HG03097 (cell line): ENCODE data around the gene C3orf20.

Experiments
- ATAC-seq: cut with Tn5 transposase; IDR thresholded peaks from one replicate; pipeline ENCODE4 v1.9.1; 2021; ENCODE audit not compliant: unreplicated experiment, low FRiP score

The C3orf20 gene

DNA sequence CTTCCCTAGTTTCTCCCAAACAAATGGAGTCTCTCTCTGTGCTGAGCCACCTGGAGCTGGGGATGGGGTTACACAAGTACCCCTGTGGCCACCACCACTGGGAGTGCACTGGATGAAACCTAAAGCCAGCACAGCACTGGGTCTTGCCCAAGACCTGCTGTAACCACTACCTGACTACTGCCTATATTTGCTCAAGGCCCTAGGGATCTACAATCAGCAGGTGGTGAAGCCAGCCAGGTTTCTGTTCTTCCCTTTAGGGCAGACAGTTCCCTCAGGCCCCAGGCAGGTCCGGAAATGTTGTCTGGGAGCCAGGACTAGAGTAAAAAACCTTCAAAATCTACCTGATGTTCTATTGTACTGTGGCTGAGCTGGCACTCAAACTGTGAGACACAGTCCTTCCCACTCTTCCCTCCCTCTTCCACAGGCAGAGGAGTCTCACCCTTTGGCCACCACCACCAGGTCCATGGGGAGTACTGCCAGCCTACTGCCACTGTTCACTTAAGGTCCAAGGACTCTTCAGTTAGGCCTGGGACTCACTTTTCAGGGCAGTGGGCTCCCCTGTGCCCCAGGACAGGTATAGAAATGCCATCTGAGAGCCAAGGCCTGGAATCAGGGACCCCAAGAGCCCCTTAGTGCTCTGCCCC lies 23.8 kb downstream of the C3orf20 start:
- no peak for ATAC-seq

DNA sequence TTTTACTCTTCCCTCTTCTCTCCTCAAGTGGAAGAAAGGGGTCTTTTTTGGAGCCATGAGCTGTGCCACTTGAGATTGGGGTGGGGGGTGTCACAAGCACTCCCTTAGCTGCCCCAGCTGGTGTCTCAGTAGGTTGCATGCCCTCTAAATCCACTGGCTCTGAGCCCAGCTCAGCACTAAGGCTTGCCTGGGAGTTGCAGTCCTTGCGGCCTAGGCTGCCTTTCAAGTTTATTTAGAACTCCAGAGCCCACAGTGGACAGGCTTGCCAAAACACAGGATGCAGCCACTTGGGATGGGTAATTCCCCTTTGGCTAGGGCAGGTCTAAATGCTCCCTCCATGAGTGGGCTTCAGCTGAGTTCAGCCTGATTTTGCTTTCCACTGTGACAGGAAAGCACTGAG lies 24.7 kb downstream of the C3orf20 start:
- no peak for ATAC-seq

DNA sequence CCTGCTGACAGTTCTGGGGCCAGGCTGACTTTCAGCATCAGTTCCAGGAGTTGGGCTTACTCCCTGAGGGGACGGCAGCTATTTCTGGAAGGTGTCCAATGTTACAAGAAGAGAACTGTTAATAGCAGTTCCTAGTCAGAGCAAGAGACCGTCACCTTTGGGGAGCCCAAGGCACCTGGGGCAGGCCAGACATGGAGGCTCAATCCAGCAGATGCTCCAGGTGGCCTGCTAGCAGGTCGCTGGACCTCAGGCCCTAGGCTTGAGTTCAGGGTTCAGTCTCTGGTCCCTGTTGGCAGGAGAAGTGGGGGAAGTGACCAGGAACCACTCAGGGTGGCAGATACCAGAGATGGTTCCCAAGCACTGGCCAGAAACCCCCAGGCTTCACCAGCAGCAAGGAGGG lies 25.9 kb downstream of the C3orf20 start:
- ATAC-seq: no peak

DNA sequence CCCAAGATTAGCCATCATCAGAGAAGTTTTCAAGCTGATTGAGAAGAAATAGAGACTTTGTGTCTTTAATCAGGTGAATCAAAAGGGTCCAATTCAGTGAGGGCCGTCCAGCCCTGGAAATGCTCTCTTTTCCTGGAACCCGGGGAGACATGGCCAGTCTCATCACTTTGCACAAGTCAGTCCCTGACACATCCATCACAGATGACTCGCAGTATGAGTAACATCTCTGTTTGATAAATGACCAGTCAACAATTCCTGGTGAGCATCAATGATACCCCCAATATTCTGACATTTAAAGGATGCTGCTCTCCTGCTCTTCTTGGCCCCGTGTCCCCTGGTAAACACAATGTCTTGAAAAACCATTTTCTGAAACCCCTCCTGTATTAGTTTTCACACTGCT lies 26.7 kb downstream of the C3orf20 start:
- ATAC-seq: no peak

DNA sequence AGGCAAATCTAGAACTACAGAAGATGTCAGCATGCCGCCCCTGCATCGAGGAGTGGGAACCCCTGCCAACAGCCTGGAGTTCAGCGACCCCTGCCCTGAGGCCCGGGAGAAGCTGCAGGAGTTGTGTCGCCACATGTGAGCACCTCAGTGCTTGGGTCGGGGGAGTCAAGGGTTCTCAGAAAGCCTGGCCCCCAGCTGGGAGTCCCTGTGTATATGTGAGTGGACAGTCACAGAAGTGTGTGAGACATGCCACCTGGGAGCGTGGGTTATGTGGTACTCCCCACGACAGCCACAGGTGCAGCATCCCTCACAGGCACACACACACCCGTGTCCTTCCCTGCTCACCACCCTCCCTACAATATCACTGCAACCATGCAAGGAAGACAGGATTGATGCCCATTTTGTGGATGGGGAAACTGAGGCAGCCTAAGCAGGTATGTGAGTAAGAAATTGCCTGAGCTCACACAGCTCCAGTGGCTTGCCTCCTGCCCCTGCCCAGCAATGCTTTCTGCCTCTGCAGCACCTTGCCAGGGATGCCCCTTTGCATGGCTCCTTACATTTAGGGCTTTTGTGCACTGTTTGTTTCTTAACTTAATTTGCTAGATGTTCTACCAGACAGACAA lies 28.3 kb downstream of the C3orf20 start:
- ATAC-seq: no peak

DNA sequence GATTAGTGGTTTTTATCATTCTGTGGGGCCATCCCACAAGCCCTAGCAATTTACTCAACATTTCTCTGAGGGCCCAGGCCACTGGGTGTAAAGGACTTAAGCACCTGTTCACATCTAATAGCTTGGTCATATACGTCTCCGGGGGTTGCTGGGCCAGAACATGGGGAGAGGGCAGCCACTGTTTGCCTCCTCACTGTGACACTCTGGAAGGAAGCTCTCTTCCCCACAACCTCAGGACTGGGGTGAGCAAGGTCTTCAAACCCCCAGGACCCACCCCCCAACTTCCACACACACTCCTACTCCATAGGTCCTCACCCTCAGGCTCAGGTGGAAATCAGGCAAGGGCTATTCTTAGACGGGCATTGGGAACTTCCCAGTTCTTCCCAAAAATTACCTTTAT lies 28.9 kb downstream of the C3orf20 start:
- ATAC-seq: no peak

DNA sequence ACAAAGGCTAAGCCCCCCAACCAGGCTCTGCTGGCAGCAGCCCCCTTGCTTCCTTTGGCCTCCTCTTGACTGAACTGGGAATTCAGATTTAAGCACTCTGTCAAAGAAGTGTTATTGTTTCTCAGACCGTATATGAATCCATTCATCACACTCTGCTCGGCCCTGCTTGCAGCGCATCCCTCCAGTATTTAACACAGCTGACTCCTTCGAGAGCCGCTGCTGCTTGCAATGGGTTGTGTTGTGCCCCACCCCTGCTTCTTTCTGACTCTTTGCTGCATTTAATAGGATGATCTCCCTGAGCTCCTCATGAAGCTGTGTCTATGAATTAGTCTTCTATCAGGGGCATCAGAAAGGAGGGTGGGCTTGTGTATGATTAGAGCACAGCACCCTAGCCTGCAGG lies 31.2 kb downstream of the C3orf20 start:
- ATAC-seq: no peak

DNA sequence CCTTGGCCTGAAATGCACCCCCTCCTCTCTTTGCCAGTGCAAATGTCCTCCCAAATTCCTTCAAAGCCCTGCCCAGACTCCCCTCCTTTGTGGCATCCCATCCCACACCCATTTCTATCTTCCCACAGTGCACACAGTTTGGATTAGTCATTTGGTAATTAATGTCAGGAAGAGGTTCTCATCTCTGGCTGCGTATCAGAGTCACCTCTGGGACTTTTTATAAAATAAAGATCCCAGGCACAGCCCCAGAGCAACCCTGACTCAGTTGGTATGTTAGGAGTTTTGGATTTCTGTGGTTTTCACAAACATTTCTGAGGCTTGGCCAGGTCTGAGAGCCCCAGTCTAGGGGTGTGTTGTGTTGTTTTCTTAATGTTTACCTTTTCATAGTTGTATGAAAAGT lies 41.6 kb downstream of the C3orf20 start:
- no peak for ATAC-seq

DNA sequence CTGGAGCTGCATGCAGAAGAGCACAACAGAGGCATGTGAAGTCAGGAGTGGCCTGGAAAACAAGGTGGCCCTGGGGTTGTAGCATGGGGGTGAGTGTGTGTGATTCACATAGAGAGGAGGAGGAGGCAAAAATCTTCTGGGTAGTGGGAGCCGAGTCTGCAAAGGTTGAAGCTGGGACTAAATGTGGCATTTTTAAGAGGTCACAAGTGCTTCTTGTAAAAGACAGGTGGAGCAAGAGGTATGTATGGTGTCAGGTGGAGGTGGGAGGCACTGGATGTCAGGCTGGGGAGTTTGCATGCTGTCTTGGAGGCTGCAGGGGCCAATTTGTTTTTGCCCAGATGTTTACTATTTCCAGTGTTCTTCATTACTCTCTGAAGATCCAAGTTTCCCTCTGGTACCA lies 42.4 kb downstream of the C3orf20 start:
- no peak for ATAC-seq

DNA sequence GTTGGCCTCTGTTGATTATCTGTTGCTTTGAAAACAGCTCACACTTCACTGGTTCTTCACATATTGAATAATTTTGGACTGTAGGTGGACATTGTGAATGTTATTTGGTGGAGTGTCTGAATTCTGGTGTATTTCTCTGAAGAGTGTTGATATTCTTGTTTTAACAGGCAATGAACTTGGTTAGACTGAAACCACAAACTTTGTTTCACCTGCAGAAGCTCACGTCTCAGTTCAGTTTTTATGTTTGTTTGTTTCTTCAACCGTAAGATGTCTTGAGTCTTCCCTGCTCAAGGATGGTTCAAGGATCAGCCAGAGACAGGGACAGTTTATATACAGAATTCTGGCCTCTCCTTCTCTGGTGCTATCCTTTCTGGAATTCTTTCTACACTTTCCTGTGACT lies 43.6 kb downstream of the C3orf20 start:
- ATAC-seq: no peak

DNA sequence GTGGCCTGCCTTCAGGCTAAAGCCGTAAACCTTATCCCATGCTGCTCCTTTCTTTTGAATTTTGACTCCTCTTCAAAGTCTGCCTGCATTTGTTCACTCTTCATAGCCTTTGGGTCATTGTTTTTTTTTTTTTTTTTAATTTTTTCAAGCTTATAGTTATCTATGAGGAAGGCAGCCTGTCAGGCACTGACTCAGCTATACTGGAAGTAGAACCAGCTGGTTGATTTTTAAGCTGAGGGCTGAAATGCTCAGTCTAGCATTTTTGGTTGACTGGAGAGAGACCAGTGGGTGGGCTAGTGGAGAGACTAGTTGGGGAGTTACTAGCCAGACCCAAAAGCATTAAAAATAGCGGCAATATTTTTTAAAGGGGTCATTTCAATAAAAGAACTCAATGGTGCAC lies 44.1 kb downstream of the C3orf20 start:
- no peak for ATAC-seq

DNA sequence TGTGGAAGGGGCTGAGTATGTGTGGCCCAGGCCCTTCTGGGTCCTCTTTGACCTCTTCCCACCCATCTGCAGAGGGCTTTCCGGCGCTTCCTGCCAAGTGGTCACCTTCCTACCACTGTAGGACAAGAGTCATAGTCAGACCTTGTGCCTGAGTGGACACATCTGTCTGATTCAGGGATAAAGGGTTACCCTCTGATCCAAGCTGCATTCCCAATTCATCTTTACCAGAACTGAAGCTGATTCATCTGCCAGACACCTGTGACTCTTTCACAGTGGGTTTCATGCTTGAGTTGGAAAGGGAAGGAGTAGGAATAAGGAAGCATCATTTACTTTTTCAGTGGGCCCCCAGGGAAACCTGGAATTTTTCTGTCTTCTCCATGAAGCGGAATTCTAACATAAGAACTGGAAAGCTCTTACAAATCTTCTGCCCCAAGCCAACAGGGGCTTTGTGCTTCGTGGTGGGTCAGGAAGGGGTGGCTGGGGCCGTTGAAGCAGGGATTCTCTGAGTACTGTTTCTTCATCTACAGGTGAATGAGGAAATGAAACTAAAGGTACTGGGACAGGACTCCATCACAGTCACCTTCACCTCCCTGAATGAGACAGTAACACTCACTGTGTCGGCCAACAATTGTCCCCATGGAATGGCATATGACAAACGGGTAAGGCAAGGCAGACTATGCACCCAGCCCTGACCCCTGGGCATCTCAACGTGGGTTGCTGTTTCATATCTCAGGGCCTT lies 46.4 kb downstream of the C3orf20 start:
- no peak for ATAC-seq

DNA sequence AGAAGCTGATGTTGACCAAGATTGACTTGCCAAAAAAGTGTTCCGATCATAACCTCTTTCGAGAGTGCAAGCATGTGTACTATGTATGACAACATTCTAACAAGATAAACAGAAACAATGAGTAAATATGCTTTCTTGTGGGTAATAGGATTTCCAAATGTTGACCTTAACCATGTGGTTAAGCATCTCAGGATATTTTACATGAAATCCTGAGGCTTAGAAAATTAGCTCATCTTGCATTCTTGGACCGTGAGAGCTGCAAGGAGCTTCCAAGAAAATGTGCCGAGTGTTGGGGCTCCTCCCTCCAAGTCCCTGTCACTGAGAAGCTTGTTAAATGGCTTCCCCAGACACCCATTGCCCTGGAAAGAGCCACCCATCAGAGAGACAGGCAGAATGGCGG lies 50.1 kb downstream of the C3orf20 start:
- ATAC-seq: no peak

DNA sequence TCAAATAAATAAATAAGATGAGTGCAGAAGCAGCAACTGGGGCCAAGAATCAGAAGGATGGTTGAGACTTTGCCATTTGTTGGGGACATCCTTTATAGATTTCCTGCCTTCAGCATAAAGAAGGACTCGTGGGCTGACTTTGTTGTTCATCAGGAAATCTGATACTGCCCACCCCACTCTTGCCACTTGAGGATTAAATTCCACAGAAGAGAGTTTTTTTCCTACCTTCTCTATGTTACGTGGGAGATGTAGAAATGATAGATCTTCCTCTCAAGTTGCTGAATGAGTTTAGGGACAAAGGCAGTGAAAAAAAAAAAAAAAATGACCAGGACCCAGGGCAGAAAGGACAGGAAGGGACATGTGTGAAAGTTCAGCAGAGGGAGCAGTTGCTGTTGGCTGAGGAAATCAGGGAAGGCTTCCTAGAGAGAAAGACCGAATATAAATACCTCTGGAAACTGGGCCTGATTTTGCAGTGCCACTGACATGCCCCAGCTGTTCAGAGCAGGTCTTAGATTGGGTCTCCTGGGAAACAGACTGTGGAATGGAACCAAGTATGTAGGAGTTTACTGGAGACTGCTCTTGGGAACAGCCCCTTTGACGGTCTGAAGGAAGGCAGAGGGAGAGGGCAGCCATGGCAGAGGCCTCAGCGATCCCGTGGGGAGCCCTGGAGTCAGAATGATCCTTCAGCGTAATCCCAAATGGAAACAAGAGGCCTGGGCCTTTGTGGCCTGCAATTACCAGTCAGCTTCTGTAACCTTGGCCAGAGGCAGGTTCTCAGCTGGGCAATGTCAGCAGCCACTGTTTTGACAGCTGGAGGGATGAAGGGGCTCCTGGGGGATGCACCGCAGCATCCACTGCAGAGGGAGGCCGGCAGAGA lies 50.9 kb downstream of the C3orf20 start:
- no peak for ATAC-seq

DNA sequence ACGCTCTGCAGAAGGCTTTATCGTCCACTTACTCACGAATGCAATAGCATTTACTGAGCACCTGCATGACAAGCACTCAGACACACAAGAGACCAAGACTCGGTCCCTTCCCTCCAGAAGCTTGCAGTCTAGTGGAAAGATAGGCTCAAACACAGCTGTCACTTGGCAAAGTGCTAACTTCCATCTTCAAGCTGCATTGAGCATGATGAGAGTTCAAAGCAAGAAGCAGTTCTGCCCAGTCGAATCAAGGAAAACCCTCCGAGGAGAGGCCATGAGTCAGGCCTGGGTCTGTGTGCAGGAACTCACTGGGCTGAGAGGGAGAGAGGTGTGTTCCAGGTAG lies 51.5 kb downstream of the C3orf20 start:
- no peak for ATAC-seq

DNA sequence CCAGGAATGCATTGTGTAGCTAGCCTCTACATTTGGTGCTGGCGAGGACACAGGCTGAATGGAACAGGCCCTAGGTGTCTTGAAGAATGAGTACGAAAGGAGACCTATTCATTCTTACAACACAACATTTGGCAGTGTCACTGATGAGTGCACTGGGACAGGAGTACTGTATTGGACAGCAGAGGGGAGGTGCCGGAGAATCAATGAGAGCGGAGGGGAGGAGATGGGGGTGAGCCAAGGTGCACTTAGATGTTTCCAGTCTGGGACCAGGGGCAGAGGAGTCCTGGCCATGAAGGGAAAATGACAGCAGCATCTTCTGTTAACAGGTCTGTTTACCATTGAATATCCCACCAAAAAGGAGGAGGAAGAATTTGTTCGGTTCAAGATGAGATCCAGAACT lies 53.2 kb downstream of the C3orf20 start:
- ATAC-seq: no peak

DNA sequence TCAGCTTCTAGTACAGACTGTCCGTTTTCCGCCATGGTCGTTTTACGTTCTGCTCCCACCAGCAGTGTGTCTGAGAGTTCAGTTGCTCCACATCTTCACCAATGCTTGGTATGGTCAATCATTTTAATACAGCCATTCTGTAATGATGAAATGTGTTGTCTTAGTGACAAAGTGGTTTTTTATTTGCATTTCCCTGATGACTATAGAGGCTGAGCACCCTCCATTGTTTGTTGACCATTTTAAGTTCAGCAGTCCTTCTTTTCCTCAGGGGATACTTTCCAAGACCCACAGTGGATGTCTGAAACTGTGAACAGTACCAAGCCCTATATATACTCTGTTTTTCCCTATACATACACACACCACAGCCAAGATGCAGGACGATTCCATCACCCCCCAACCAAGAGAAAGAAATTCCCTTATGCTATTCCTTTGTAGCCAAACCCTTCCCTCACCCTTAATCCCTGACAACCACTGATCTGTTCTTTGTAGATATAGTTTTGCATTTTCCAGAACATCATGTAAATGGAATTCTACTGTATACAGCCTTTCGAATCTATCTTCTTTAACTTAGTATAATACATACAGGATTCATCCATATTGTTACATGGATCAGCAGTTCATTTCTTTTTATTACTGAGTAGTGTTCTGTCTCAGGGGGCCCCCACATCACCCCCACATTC lies 55.9 kb downstream of the C3orf20 start:
- no peak for ATAC-seq

DNA sequence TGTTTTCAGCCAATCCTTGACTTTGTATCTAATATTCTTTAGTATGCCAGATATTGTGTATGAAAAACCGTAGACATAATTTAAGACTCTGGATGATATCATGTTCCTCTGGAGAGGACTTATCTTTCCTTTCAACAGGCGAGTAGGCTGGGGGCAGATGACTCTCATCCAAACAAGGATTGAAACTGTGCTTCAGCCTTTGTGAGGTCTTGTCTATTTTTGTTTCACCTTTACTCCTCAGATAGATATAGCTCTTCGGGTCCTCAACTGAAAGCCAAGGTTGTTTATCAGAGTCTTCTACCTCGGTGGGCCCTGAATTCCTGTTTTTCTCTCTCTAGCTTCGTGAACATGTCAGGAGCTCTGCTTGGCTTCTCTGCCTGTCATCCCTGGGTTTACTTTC lies 66.0 kb downstream of the C3orf20 start:
- ATAC-seq: no peak

DNA sequence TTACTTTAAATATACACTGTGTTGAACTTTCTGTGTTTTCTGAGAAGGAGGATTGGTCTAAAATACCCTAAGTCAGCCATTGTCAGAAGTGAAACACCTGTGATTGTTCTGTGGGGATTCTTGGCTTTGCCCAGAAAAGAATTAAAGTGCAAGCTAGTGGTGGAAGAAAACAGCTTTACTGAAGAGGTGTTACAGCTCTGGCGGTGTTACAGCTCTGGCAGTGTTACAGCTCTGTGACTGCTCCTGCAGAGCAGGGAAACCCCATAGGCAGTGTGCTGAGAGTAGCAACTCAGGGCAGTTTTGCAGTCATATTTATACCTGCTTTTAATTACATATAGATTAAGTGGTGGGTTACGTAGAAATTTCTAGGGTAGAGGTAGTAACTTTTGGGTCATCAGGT lies 66.6 kb downstream of the C3orf20 start:
- ATAC-seq: no peak

DNA sequence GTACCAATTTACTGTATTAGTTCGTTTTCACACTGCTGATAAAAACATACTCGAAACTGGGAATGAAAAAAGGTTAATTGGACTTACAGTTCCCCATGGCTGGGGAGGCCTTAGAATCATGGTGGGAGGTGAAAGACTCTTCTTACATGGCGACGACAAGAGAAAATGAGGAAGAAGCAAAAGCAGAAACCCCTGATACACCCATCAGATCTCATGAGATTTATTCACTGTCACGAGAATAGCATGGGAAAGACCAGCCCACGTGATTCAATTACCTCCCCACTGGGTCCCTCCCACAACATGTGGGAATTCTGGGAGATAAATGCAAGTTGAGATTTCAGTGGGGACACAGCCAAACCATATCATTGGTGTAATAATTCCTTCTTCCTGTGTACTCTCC lies 69.6 kb downstream of the C3orf20 start:
- ATAC-seq: no peak

DNA sequence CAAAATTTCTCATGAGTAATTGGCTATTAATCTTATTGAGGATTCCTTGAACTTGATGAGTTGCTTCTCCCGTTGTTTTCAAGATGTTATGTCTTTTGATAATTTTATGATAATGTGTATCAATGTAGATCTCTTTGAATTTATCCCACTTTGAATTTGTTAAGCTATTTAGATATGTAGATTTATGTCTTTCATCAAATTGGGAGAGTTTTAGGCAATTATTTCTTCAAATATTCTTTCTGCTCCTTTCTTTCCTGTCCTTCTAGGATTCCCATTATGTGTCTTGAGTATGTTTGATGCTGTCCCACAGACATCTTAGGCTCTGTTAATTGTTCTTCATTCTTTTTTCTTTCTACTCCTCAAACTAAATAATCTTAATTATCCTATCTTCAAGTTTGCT lies 75.7 kb downstream of the C3orf20 start:
- no peak for ATAC-seq
